Esophagus squamous epithelium (tissue), 5 donors: Measurements from ENCODE around the gene RFX2. TPM values are rescaled to one million over a fixed set of nuclear protein-coding genes. Genes with fewer than 3 reads are reported as not detected.

Source experiments
- DNase-seq: peaks from one replicate; lab custom pipeline; 2025; lab: John Stamatoyannopoulos, UW
- H3K27ac ChIP-seq, 4 donors: fragments of 200-600 bp; sonication (generic); one replicate each; pipeline ENCODE4 v1.5.1; 2016 to 2019; ENCODE audit warnings: mild to moderate bottlenecking in 1 of 4
- H3K27me3 ChIP-seq, 4 donors: fragments of 200-600 bp; sonication (generic); 1 replicate in 3 of 4; 2 replicates in 1 of 4; pipeline versions ENCODE4 v1.5.1 to v1.6.0; 2017 to 2021; ENCODE audit warnings: antibody characterized with exemption in 1 of 4
- H3K36me3 ChIP-seq, 3 donors: fragments of 200-600 bp; sonication (generic); one replicate each; pipeline ENCODE4 v1.5.1; 2016 to 2019
- H3K4me1 ChIP-seq, 3 donors: fragments of 200-600 bp; sonication (generic); one replicate each; pipeline ENCODE4 v1.5.1; 2017 to 2019
- H3K4me3 ChIP-seq, 4 donors: fragments of 200-600 bp; sonication (generic); 1 replicate in 3 of 4; 2 replicates in 1 of 4; pipeline ENCODE4 v1.5.1; 2016 to 2019; ENCODE audit warnings: mild to moderate bottlenecking in 2 of 4, moderate library complexity in 1 of 4
- H3K9me3 ChIP-seq, 3 donors: fragments of 200-600 bp; sonication (generic); one replicate each; pipeline ENCODE4 v1.5.1; 2016 to 2019
- CTCF ChIP-seq, 6 experiments: fragments of 450-650 bp in 4 of 6; fragments of 200-600 bp in 2 of 6; sonication (generic) in 2 of 6; IDR thresholded peaks; one replicate each; pipeline ENCODE4 v1.5.1; 2016 to 2019; ENCODE audit warnings: antibody characterized with exemption in 6 of 6, mild to moderate bottlenecking in 4 of 6, moderate library complexity in 4 of 6
- POLR2A ChIP-seq, 4 donors: fragments of 450-650 bp; IDR thresholded peaks; one replicate each; pipeline ENCODE4 v1.6.1; 2017; ENCODE audit warnings: antibody characterized with exemption in 4 of 4, mild to moderate bottlenecking in 4 of 4, moderate library complexity in 3 of 4
- WGBS, 2 donors: methylation state at CpG; one replicate each; pipeline ENCODE4 v1.1.5; 2018; 5-methylcytosine and 5-hydroxymethylcytosine counted together
- intact Hi-C: fragments of 100-400 bp; cut with DNase I; formaldehyde crosslinking; loops from one replicate; pipeline ENCODE4 v1.15.0; 2022
- total RNA-seq, 4 donors: library from RNA; depleted of rRNA; stranded (reverse); fragments of >200 nt; gene quantifications; one replicate each; pipeline ENCODE4 v1.1.0, GENCODE V29; 2016
- donor health status: DM: yes; HTN: yes; CAD: no.

The RFX2 gene
- total RNA-seq, 4 donors from 2014 or later: 5.2 to 21.4 (median 7.7) TPM

GRCh38 chr19:5994405-5995165 is 115.7 kb downstream of the RFX2 start:
- 80 to 95% methylated on average over 1 to 4 of the region's 29 CpGs for WGBS, 2 donors
- Histone ChIP-seq H3K4me1 (peaks cover 0 to 21% (median 0%) of the 10 kb centered on the region in 3 donors), H3K9me3 (no peaks in the 10 kb centered on the region), H3K4me3 (no peak overlapping the region), H3K27ac (peak overlapping the region in 1 of 4 donors; percentile 57), H3K27me3 (no peaks in the 10 kb centered on the region), H3K36me3 (peaks cover 0 to 48% (median 0%) of the 10 kb centered on the region in 3 donors)
- no peak for DNase-seq
- intact Hi-C loops: no loop called here
- TF ChIP-seq POLR2A (IDR thresholded peaks at IDR 0.05): no peak

- 60 to 64% methylated on average over 19 to 22 of the region's 30 CpGs for WGBS, 2 donors
- Histone ChIP-seq H3K9me3 (no peaks in the 10 kb centered on the region), H3K27me3 (no peaks in the 10 kb centered on the region), H3K4me1 (peaks cover 0 to 21% (median 0%) of the 10 kb centered on the region in 3 donors), H3K27ac (peak overlapping the region in 1 of 4 donors; percentile 57), H3K4me3 (peak overlapping the region in 1 of 4 donors; percentile 16), H3K36me3 (peaks cover 0 to 40% (median 0%) of the 10 kb centered on the region in 3 donors)
- intact Hi-C loops: no loop called here
- no peak for DNase-seq
- no peak for TF ChIP-seq CTCF (IDR thresholded peaks at IDR 0.05)
- no peak for TF ChIP-seq POLR2A (IDR thresholded peaks at IDR 0.05)
These were observed 116.5 kb downstream of the RFX2 start for GRCh38 chr19:5993648-5994358.

- DNase-seq: no peak
- TF ChIP-seq CTCF (IDR thresholded peaks at IDR 0.05): no peak
- peaks cover 0 to 35% (median 0%) of the 10 kb centered on the region in 3 donors for H3K36me3 ChIP-seq
- no peaks in the 10 kb centered on the region for H3K27me3 ChIP-seq
- H3K4me3 ChIP-seq: no peak overlapping the region
- 61 to 70% methylated on average over 13 of the region's 13 CpGs for WGBS, 2 donors
- H3K9me3 ChIP-seq: no peaks in the 10 kb centered on the region
- H3K27ac ChIP-seq: peak overlapping the region in 2 of 4 donors; percentile 34 to 57
- intact Hi-C loops: no loop called here
- H3K4me1 ChIP-seq: peaks cover 0 to 21% (median 0%) of the 10 kb centered on the region in 3 donors
These were observed 117.1 kb downstream of the RFX2 start for GRCh38 chr19:5993201-5993600.

GRCh38 chr19:5992756-5993155 is 117.5 kb downstream of the RFX2 start:
- TF ChIP-seq POLR2A (IDR thresholded peaks at IDR 0.05): no peak
- no peak for TF ChIP-seq CTCF (IDR thresholded peaks at IDR 0.05)
- Histone ChIP-seq H3K27ac (peak overlapping the region in 2 of 4 donors; percentile 34 to 57), H3K4me3 (no peak overlapping the region), H3K27me3 (no peaks in the 10 kb centered on the region), H3K9me3 (no peaks in the 10 kb centered on the region), H3K4me1 (peaks cover under 1 to 25% (median under 1%) of the 10 kb centered on the region in 3 donors), H3K36me3 (peaks cover 0 to 35% (median 0%) of the 10 kb centered on the region in 3 donors)
- no peak for DNase-seq
- WGBS, 2 donors: 68 to 81% methylated on average over 8 to 9 of the region's 11 CpGs
- intact Hi-C loops: no loop called here

- intact Hi-C loops: no loop called here
- Histone ChIP-seq H3K27me3 (no peaks in the 10 kb centered on the region), H3K9me3 (no peaks in the 10 kb centered on the region), H3K27ac (no peak overlapping the region), H3K4me3 (no peak overlapping the region), H3K36me3 (peaks cover 0 to 22% (median 0%) of the 10 kb centered on the region in 3 donors), H3K4me1 (peaks cover 7 to 34% (median 8%) of the 10 kb centered on the region in 3 donors)
- DNase-seq: no peak
- WGBS, 2 donors: 90 to 95% methylated on average over 2 to 3 of the region's 8 CpGs
- no peak for TF ChIP-seq POLR2A (IDR thresholded peaks at IDR 0.05)
- no peak for TF ChIP-seq CTCF (IDR thresholded peaks at IDR 0.05)
These were observed 119.0 kb downstream of the RFX2 start for GRCh38 chr19:5991244-5991838.
